Measurements from ENCODE around the gene KAZN. TPM values are rescaled to one million over a fixed set of nuclear protein-coding genes. Genes with fewer than 3 reads are reported as not detected.

KAZN gene
- total RNA-seq, 2 experiments from 2014 or later = 0.22 to 0.55 TPM

- Mint-ChIP-seq H3K9me3 (no peaks in the 10 kb centered on the region), H3K27ac (no peak overlapping the region), H3K27me3 (no peaks in the 10 kb centered on the region), H3K4me3 (no peak overlapping the region), H3K4me1 (ENCODE audit: low read depth) (no peaks in the 10 kb centered on the region), H3K36me3 (ENCODE audit: low read depth) (no peaks in the 10 kb centered on the region)
- intact Hi-C loops (cut with DNase I, micrococcal nuclease) = no loop called here
- no peak for DNase-seq
- ChIA-PET POLR2A (no interaction called here), CTCF (no interaction called here)
- H3K9me3 ChIP-seq (ENCODE audit: control insufficient read depth in 1 of 2, insufficient read depth in 1 of 2, low read length in 2 of 2) = no peaks in the 10 kb centered on the region
- H3K4me3 ChIP-seq (ENCODE audit: low read length) = no peak overlapping the region
- no peak for TF ChIP-seq CTCF (IDR thresholded peaks at IDR 0.05)
- H3K27me3 ChIP-seq (ENCODE audit: control insufficient read depth in 1 of 2, insufficient read depth in 2 of 2, low read length in 2 of 2) = no peaks in the 10 kb centered on the region
- no peaks in the 10 kb centered on the region for H3K36me3 ChIP-seq (ENCODE audit: insufficient read depth, low read length)
- ATAC-seq (ENCODE audit: poor library complexity) = no peak
- H3K27ac ChIP-seq (ENCODE audit: low read depth in 1 of 2, low read length in 2 of 2) = no peak overlapping the region
- H3K4me1 ChIP-seq (ENCODE audit: insufficient read depth, low read length) = no peaks in the 10 kb centered on the region
These were observed 28.6 kb downstream of the KAZN start for GRCh38 chr1:14626869-14627607.

- Mint-ChIP-seq H3K4me1 (ENCODE audit: low read depth) (no peaks in the 10 kb centered on the region), H3K4me3 (no peak overlapping the region), H3K36me3 (ENCODE audit: low read depth) (no peaks in the 10 kb centered on the region), H3K27me3 (peaks cover under 1% of the 10 kb centered on the region), H3K9me3 (no peaks in the 10 kb centered on the region), H3K27ac (no peak overlapping the region)
- Histone ChIP-seq H3K4me1 (ENCODE audit: insufficient read depth, low read length) (no peaks in the 10 kb centered on the region), H3K9me3 (ENCODE audit: control insufficient read depth in 1 of 2, insufficient read depth in 1 of 2, low read length in 2 of 2) (no peaks in the 10 kb centered on the region), H3K27ac (ENCODE audit: low read depth in 1 of 2, low read length in 2 of 2) (no peak overlapping the region), H3K27me3 (ENCODE audit: control insufficient read depth in 1 of 2, insufficient read depth in 2 of 2, low read length in 2 of 2) (no peaks in the 10 kb centered on the region), H3K36me3 (ENCODE audit: insufficient read depth, low read length) (no peaks in the 10 kb centered on the region), H3K4me3 (ENCODE audit: low read length) (no peak overlapping the region)
- TF ChIP-seq CTCF (IDR thresholded peaks at IDR 0.05) = no peak
- DNase-seq (no peak), ATAC-seq (ENCODE audit: poor library complexity) (no peak)
- POLR2A ChIA-PET = no interaction called here
- CTCF ChIA-PET = no interaction called here
- intact Hi-C loops (cut with DNase I, micrococcal nuclease) = no loop called here
These were observed 29.4 kb downstream of the KAZN start for GRCh38 chr1:14627608-14628489.

- Histone ChIP-seq H3K27me3 (ENCODE audit: control insufficient read depth in 1 of 2, insufficient read depth in 2 of 2, low read length in 2 of 2) (no peaks in the 10 kb centered on the region), H3K36me3 (ENCODE audit: insufficient read depth, low read length) (no peaks in the 10 kb centered on the region), H3K9me3 (ENCODE audit: control insufficient read depth in 1 of 2, insufficient read depth in 1 of 2, low read length in 2 of 2) (no peaks in the 10 kb centered on the region), H3K4me1 (ENCODE audit: insufficient read depth, low read length) (no peaks in the 10 kb centered on the region), H3K4me3 (ENCODE audit: low read length) (no peak overlapping the region), H3K27ac (ENCODE audit: low read depth in 1 of 2, low read length in 2 of 2) (no peak overlapping the region)
- no peak overlapping the region for H3K27ac Mint-ChIP-seq
- no peaks in the 10 kb centered on the region for H3K9me3 Mint-ChIP-seq
- CTCF ChIA-PET = no interaction called here
- H3K27me3 Mint-ChIP-seq = peaks cover 5% of the 10 kb centered on the region
- no peak for ATAC-seq (ENCODE audit: poor library complexity)
- DNase-seq = no peak
- H3K4me3 Mint-ChIP-seq = no peak overlapping the region
- no peaks in the 10 kb centered on the region for H3K36me3 Mint-ChIP-seq (ENCODE audit: low read depth)
- intact Hi-C loops (cut with DNase I, micrococcal nuclease) = no loop called here
- POLR2A ChIA-PET = no interaction called here
- no peak for TF ChIP-seq CTCF (IDR thresholded peaks at IDR 0.05)
- H3K4me1 Mint-ChIP-seq (ENCODE audit: low read depth) = no peaks in the 10 kb centered on the region
These were observed 31.0 kb downstream of the KAZN start for GRCh38 chr1:14629363-14630014.

All from CD4-positive, alpha-beta T cell (primary cell).